Loucy (cell line): ENCODE results near the gene PSMC3.

Source experiments
- CTCF ChIP-seq: fragments of 200-600 bp; sonication (generic); conservative IDR thresholded peaks from 2 replicates; pipeline ENCODE4 v1.5.1; 2014; ENCODE audit warnings: mild to moderate bottlenecking, antibody characterized with exemption, low read length
- EZH2phosphoT487 ChIP-seq: fragments of 200-600 bp; IDR thresholded peaks from 2 replicates; pipeline ENCODE4 v1.6.1; 2018; ENCODE audit warnings: antibody characterized with exemption, mild to moderate bottlenecking, moderate library complexity, borderline replicate concordance

- no peak for TF ChIP-seq CTCF
- TF ChIP-seq EZH2phosphoT487, result no peak
These were observed 33.6 kb downstream of the PSMC3 start for GRCh38 chr11:47392546-47393162.
